NCI-H2227 (cell line): ENCODE data around the gene PDE10A.
"Not testable (repeated sequence)": the region's sequence is repeated elsewhere in the genome, so short reads cannot be mapped to it uniquely, and the experiment has no call there.

ENCODE experiments used
- DNase-seq: peaks from one replicate; lab custom pipeline; 2025; ENCODE audit not compliant: unreplicated experiment; lab: John Stamatoyannopoulos, UW

PDE10A gene

GRCh38 chr6:165558097-165558496, 104.9 kb downstream of the PDE10A start:
- DNase-seq: not testable (repeated sequence)

GRCh38 chr6:165557674-165558073, 105.4 kb downstream of the PDE10A start:
- no peak for DNase-seq

- no peak for DNase-seq
Observed at GRCh38 chr6:165556116-165556843, 106.8 kb downstream of the PDE10A start.

GRCh38 chr6:165554644-165555043, 108.4 kb downstream of the PDE10A start:
- DNase-seq: not testable (repeated sequence)

GRCh38 chr6:165552248-165552736, 110.7 kb downstream of the PDE10A start:
- DNase-seq: no peak

GRCh38 chr6:165551828-165552227, 111.2 kb downstream of the PDE10A start:
- no peak for DNase-seq

- no peak for DNase-seq
Observed at GRCh38 chr6:165548450-165548849, 114.6 kb downstream of the PDE10A start.

- DNase-seq: no peak
Observed at GRCh38 chr6:165545806-165546205, 117.2 kb downstream of the PDE10A start.

- no peak for DNase-seq
Observed at GRCh38 chr6:165543781-165544180, 119.3 kb downstream of the PDE10A start.

- no peak for DNase-seq
Observed at GRCh38 chr6:165536911-165537310, 126.1 kb downstream of the PDE10A start.

GRCh38 chr6:165519316-165519715, 143.7 kb downstream of the PDE10A start:
- no peak for DNase-seq

GRCh38 chr6:165515963-165516624, 146.9 kb downstream of the PDE10A start:
- DNase-seq: no peak

GRCh38 chr6:165514621-165515020, 148.4 kb downstream of the PDE10A start:
- DNase-seq: no peak

- no peak for DNase-seq
Observed at GRCh38 chr6:165511807-165512206, 151.2 kb downstream of the PDE10A start.

- DNase-seq: no peak
Observed at GRCh38 chr6:165508321-165508869, 154.6 kb downstream of the PDE10A start.

- no peak for DNase-seq
Observed at GRCh38 chr6:165506657-165507056, 156.4 kb downstream of the PDE10A start.

GRCh38 chr6:165500214-165500907, 162.7 kb downstream of the PDE10A start:
- DNase-seq: not testable (repeated sequence)

- DNase-seq: no peak
Observed at GRCh38 chr6:165497472-165497871, 165.6 kb downstream of the PDE10A start.

- DNase-seq: no peak
Observed at GRCh38 chr6:165488624-165489295, 174.3 kb downstream of the PDE10A start.

- no peak for DNase-seq
Observed at GRCh38 chr6:165487950-165488349, 175.1 kb downstream of the PDE10A start.

GRCh38 chr6:165487347-165487746, 175.7 kb downstream of the PDE10A start:
- DNase-seq: no peak
